Endodermal cell (in vitro differentiated cells): ENCODE results near the gene PALLD. TPM values are rescaled to one million over a fixed set of nuclear protein-coding genes. Genes with fewer than 3 reads are reported as not detected.

ENCODE experiments used
- DNase-seq: peaks from one replicate; pipeline ENCODE4 v3.0.0-alpha.2; 2017
- H3K27ac ChIP-seq: 2 replicates; pipeline ENCODE4 v1.5.1; 2013; ENCODE audit warnings: mild to moderate bottlenecking, low read depth, low read length, moderate library complexity
- H3K27me3 ChIP-seq: 2 replicates; pipeline ENCODE4 v1.6.1; 2013; ENCODE audit warnings: mild to moderate bottlenecking, low read length, moderate library complexity; ENCODE audit not compliant: insufficient read depth, control insufficient read depth, poor library complexity, severe bottlenecking
- H3K36me3 ChIP-seq: 2 replicates; pipeline ENCODE4 v1.7.0; 2013; ENCODE audit warnings: mild to moderate bottlenecking, low read length, moderate library complexity; ENCODE audit not compliant: control insufficient read depth, insufficient read depth
- H3K4me1 ChIP-seq: one replicate; pipeline ENCODE4 v1.7.0; 2013; ENCODE audit warnings: low read length; ENCODE audit not compliant: control insufficient read depth, insufficient read depth
- H3K4me3 ChIP-seq: 2 replicates; pipeline ENCODE4 v1.5.1; 2013; ENCODE audit warnings: mild to moderate bottlenecking, low read length, moderate library complexity
- H3K9ac ChIP-seq: 2 replicates; pipeline ENCODE4 v1.6.1; 2013; ENCODE audit warnings: mild to moderate bottlenecking, low read length, moderate library complexity; ENCODE audit not compliant: poor library complexity, severe bottlenecking; ENCODE audit errors: extremely low read depth
- H3K9me3 ChIP-seq: 2 replicates; pipeline ENCODE4 v1.6.1; 2013; ENCODE audit warnings: mild to moderate bottlenecking, low read length, moderate library complexity; ENCODE audit not compliant: control insufficient read depth
- H3K27ac Mint-ChIP-seq: 2 replicates; pipeline ENCODE4 v1.8.0; 2020; ENCODE audit warnings: mixed read lengths
- H3K27me3 Mint-ChIP-seq: 2 replicates; pipeline ENCODE4 v1.8.0; 2021; ENCODE audit warnings: mild to moderate bottlenecking, mixed read lengths; ENCODE audit not compliant: insufficient read depth
- H3K36me3 Mint-ChIP-seq: 2 replicates; pipeline ENCODE4 v1.8.0; 2020; ENCODE audit warnings: low read depth, mixed read lengths
- H3K4me1 Mint-ChIP-seq: 2 replicates; pipeline ENCODE4 v1.8.0; 2020; ENCODE audit warnings: mixed read lengths
- H3K4me3 Mint-ChIP-seq: 2 replicates; pipeline ENCODE4 v1.8.0; 2020; ENCODE audit warnings: mild to moderate bottlenecking, moderate library complexity, mixed read lengths
- H3K9me3 Mint-ChIP-seq: 2 replicates; pipeline ENCODE4 v1.8.0; 2020; ENCODE audit warnings: mild to moderate bottlenecking, mixed read lengths
- CTCF ChIP-seq: fragments of 200-600 bp; sonication (generic); conservative IDR thresholded peaks from 2 replicates; pipeline ENCODE4 v1.5.0; 2021; ENCODE audit warnings: antibody characterized with exemption, mild to moderate bottlenecking
- WGBS, 2 experiments: methylation state at CpG; one replicate each; pipeline versions ENCODE4 v1.1.5 to v1.1.7; 2013; ENCODE audit warnings: missing lambda C conversion rate in 2 of 2, mixed read lengths in 1 of 2; ENCODE audit not compliant: insufficient coverage in 1 of 2, insufficient read length in 1 of 2; 5-methylcytosine and 5-hydroxymethylcytosine counted together
- total RNA-seq, 2 donors: library from RNA; stranded (reverse); fragmentation: NEBNext Ultra II Directional in 1 of 2; extraction: Animal tissue kit (Norgen Biotek cat#: 25700) in 1 of 2; gene quantifications; 2 replicates in 1 of 2; 3 replicates in 1 of 2; pipeline ENCODE4 v1.2.1, GENCODE V29; 2021

PALLD gene
- total RNA-seq, 2 donors from 2014 or later, result 51.8 to 86.7 TPM

- DNase-seq, result no peak
- Mint-ChIP-seq H3K9me3 (peaks cover 35% of the 10 kb centered on the region), H3K27me3 (peaks cover 4% of the 10 kb centered on the region), H3K4me1 (peaks cover 18% of the 10 kb centered on the region), H3K36me3 (peaks cover 10% of the 10 kb centered on the region), H3K4me3 (no peak overlapping the region), H3K27ac (no peak overlapping the region)
- no peaks in the 10 kb centered on the region for H3K36me3 ChIP-seq
- H3K9ac ChIP-seq, result no peak overlapping the region
- H3K4me3 ChIP-seq, result no peak overlapping the region
- H3K27ac ChIP-seq, result no peak overlapping the region
- H3K4me1 ChIP-seq, result peaks cover 9% of the 10 kb centered on the region
- no peak for TF ChIP-seq CTCF
- H3K9me3 ChIP-seq, result peaks cover 6% of the 10 kb centered on the region
- H3K27me3 ChIP-seq, result no peaks in the 10 kb centered on the region
- WGBS, 2 experiments, result 73 to 87% methylated on average over 4 of the region's 4 CpGs
Observed at GRCh38 chr4:168781341-168781740, 284.5 kb downstream of the PALLD start.

- H3K9me3 ChIP-seq, result peaks cover under 1% of the 10 kb centered on the region
- H3K27me3 Mint-ChIP-seq, result peaks cover 4% of the 10 kb centered on the region
- H3K4me3 Mint-ChIP-seq, result no peak overlapping the region
- H3K4me1 ChIP-seq, result peaks cover 9% of the 10 kb centered on the region
- H3K36me3 Mint-ChIP-seq, result peaks cover 7% of the 10 kb centered on the region
- H3K4me1 Mint-ChIP-seq, result peaks cover 17% of the 10 kb centered on the region
- H3K36me3 ChIP-seq, result no peaks in the 10 kb centered on the region
- no peak overlapping the region for H3K27ac ChIP-seq
- H3K9me3 Mint-ChIP-seq, result peaks cover 29% of the 10 kb centered on the region
- H3K27ac Mint-ChIP-seq, result no peak overlapping the region
- H3K27me3 ChIP-seq, result no peaks in the 10 kb centered on the region
- WGBS, 2 experiments, result 97 to 100% methylated on average over 1 to 4 of the region's 4 CpGs
- no peak overlapping the region for H3K4me3 ChIP-seq
- H3K9ac ChIP-seq, result no peak overlapping the region
- TF ChIP-seq CTCF, result no peak
- DNase-seq, result no peak
Observed at GRCh38 chr4:168781926-168782325, 285.1 kb downstream of the PALLD start.

GRCh38 chr4:168782439-168782838 lies 285.6 kb downstream of the PALLD start:
- Mint-ChIP-seq H3K36me3 (peaks cover 7% of the 10 kb centered on the region), H3K9me3 (peaks cover 27% of the 10 kb centered on the region), H3K27ac (no peak overlapping the region), H3K4me3 (no peak overlapping the region), H3K4me1 (peaks cover 13% of the 10 kb centered on the region), H3K27me3 (peaks cover 4% of the 10 kb centered on the region)
- TF ChIP-seq CTCF, result no peak
- Histone ChIP-seq H3K36me3 (no peaks in the 10 kb centered on the region), H3K9me3 (no peaks in the 10 kb centered on the region), H3K27ac (no peak overlapping the region), H3K27me3 (no peaks in the 10 kb centered on the region), H3K4me3 (no peak overlapping the region), H3K4me1 (peaks cover 9% of the 10 kb centered on the region), H3K9ac (no peak overlapping the region)
- no peak for DNase-seq
- whole genome bisulfite sequencing, 2 experiments, result 97% methylated on average over 3 to 5 of the region's 5 CpGs
